Measurements from ENCODE around the gene ACTBL2.

ACTBL2 gene

GRCh38 chr5:57448287-57448686, 34.3 kb downstream of the ACTBL2 start:
- DNase-seq: no peak

DNA sequence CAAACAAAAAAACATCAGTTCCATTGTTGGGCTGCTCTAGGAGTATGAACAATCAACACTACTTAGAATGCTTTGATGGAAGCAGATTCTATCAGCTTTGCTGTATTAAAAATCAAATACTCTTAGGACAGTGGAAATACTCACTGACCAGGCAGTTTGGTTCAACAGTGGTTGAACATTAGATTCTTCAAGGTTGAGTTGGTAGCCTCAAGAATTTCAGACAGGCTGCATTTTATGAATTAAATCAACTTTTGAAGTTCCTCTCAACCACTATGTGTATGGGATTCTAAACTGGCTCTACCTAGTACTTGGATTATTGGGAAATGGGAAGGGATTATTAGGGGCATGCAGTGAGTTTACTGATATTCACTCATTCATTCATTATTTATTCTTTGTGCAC, 35.0 kb downstream of the ACTBL2 start:
- DNase-seq: peak; percentile 80

- DNase-seq: no peak
Observed at GRCh38 chr5:57446966-57447365, 35.6 kb downstream of the ACTBL2 start.

GRCh38 chr5:57445705-57446037, 36.9 kb downstream of the ACTBL2 start:
- DNase-seq: no peak

DNA sequence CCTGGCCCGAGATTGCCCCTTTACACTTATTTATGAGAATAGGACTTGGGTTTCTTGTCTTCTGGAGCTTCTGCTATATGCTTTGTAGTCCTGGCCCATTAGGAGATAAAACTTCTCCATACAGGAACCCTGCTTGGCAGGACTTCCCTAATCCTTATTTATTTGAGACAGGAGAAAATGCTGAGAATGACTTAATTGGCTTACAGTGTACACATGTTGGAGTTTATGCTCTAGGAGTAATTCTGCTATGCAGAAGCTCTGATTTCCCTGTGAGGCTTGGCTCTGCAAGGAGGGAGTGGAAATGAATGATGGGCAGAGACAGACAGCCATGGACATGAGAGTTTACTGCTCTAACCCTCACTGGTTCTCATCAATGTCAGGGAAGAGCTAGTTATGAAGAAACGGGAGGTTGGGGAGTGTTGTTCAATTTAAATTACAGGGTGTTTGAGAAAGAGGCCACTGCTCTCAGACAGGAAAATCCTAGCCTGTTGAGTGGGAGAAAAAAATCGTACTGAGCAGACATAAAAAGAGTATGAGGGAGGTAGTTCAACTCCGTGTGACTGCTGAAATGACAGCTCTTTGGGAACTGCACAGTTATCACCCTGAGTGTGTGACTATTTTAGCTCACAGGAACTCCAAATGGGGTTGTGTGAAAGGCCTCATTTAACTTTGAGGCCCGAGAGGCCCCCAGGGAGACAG, 37.5 kb downstream of the ACTBL2 start:
- no peak for DNase-seq

- peak; percentile 96 for DNase-seq
Observed at GRCh38 chr5:57442080-57442839, 40.4 kb downstream of the ACTBL2 start.

GRCh38 chr5:57441557-57441956, 41.1 kb downstream of the ACTBL2 start:
- peak; percentile 98 for DNase-seq

- no peak for DNase-seq
Observed at GRCh38 chr5:57439601-57440000, 43.0 kb downstream of the ACTBL2 start.

GRCh38 chr5:57437976-57438805, 44.4 kb downstream of the ACTBL2 start:
- peak; percentile 82 for DNase-seq

DNA sequence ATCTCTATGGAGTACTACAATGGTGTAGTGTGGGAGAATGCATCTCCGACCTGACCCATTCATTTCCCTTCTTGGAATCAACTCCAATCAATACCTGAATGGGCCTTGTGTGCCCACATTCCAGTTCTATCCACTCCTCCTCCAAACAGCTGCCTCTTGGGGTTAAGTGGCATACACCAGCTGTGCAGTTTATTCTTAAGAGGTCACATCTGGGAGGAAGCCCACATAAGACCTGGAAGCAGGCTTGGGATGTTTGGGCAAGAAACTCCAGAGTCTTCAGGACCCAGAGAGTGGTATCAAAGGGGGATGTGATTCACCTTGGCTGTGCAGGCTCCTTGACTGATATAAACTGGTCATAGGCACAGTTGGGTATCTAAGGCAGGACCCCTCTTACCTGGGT, 46.0 kb downstream of the ACTBL2 start:
- DNase-seq: no peak

DNA sequence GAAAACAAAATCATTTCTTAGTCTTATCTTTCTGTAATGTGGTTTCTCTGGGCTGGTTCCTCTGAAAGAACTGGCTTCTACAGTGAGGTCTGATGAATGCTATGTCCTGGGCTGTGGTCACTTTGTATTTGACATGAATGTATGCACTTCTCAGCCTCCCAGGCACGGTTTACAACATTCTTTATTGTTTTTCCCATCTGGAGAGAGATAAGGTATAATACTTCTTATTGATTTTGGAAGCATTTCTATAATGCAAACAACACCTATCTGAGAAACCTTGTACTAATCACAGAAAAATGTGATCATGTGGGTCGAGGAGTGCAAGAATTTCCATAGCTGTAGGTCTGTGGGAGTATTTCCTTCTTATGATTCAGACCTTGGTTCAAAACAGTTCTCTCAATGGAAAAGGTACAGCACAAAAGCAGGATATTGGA, 46.9 kb downstream of the ACTBL2 start:
- peak; percentile 95 for DNase-seq

- no peak for DNase-seq
Observed at GRCh38 chr5:57434683-57435082, 47.9 kb downstream of the ACTBL2 start.

GRCh38 chr5:57434227-57434640, 48.4 kb downstream of the ACTBL2 start:
- DNase-seq: peak; percentile 75

DNA sequence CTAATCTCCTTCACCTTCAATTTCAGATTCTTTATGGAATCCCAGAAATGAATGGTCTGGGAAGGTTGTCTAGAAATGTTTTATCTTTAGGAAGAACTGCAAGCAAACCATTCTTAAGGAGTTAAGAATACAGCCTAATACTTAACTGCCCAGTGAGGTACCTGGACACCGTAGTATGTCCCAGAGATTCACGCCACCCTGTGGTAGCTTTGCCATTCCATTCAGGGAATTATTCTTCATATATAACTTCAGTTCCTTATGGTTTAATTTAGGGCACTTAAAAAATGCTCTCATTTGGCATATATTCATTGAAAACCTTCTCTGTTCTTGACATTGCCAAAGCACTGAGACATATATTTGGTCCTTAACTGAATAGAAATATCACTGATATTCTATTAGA, 49.7 kb downstream of the ACTBL2 start:
- DNase-seq: no peak

- no peak for DNase-seq
Observed at GRCh38 chr5:57431759-57432158, 50.9 kb downstream of the ACTBL2 start.
